Hypothalamus (tissue), 51 donors: ENCODE measurements around the gene CLIC1.
A peak's percentile ranks its signal among the peaks of the same experiment; 100 is the strongest.

Experiments
- DNase-seq, 51 donors: peaks; one replicate each; lab custom pipeline; 2025; lab: John Stamatoyannopoulos, UW

The CLIC1 gene

GRCh38 chr6:31769684-31770371, 33.5 kb upstream of the CLIC1 start:
- peak in 6 of 51 donors; percentile 4 to 29 (median 18) for DNase-seq

- DNase-seq, result peak in 1 of 51 donors; percentile 8
These were observed 32.3 kb upstream of the CLIC1 start for GRCh38 chr6:31768363-31769257.

GRCh38 chr6:31767096-31767645, 30.8 kb upstream of the CLIC1 start:
- DNase-seq, result no peak

- DNase-seq, result peak in 1 of 51 donors; percentile 8
These were observed 29.8 kb upstream of the CLIC1 start for GRCh38 chr6:31765910-31766794.

GRCh38 chr6:31765559-31765909, 29.2 kb upstream of the CLIC1 start:
- no peak for DNase-seq

- no peak for DNase-seq
These were observed 27.9 kb upstream of the CLIC1 start for GRCh38 chr6:31764198-31764597.

- peak in 10 of 51 donors; percentile 7 to 30 (median 16) for DNase-seq
These were observed 27.2 kb upstream of the CLIC1 start for GRCh38 chr6:31763619-31763940.

- no peak for DNase-seq
These were observed 26.7 kb upstream of the CLIC1 start for GRCh38 chr6:31762878-31763618.

GRCh38 chr6:31762356-31762755, 26.0 kb upstream of the CLIC1 start, which contains the start of gene SAPCD1:
Gene SAPCD1, plus strand, starts transcription at chr6:31762656. Its CDS starts 399 bp downstream, at chr6:31763055.
- no peak for DNase-seq

GRCh38 chr6:31761343-31761742, 25.0 kb upstream of the CLIC1 start:
- no peak for DNase-seq

- no peak for DNase-seq
These were observed 24.5 kb upstream of the CLIC1 start for GRCh38 chr6:31760790-31761189.

- DNase-seq, result no peak
These were observed 22.0 kb upstream of the CLIC1 start for GRCh38 chr6:31758281-31758680.

- DNase-seq, result no peak
These were observed 16.5 kb upstream of the CLIC1 start for GRCh38 chr6:31752739-31753319.

GRCh38 chr6:31750411-31751022, 14.2 kb upstream of the CLIC1 start:
- DNase-seq, result no peak

- no peak for DNase-seq
These were observed 13.1 kb upstream of the CLIC1 start for GRCh38 chr6:31749301-31750036.

GRCh38 chr6:31744422-31744821, 8.1 kb upstream of the CLIC1 start:
- DNase-seq, result no peak

GRCh38 chr6:31742894-31743293, 6.6 kb upstream of the CLIC1 start:
- no peak for DNase-seq

GRCh38 chr6:31741815-31742214, 5.5 kb upstream of the CLIC1 start:
- DNase-seq, result no peak
